RPMI8226 (cell line): ENCODE data around the gene C1orf226.

ENCODE experiments used
- DNase-seq: peaks from one replicate; pipeline ENCODE4 v3.0.0-alpha.2; 2015

Gene C1orf226

GRCh38 chr1:162366671-162367070, 14.9 kb upstream of the C1orf226 start:
- no peak for DNase-seq

- no peak for DNase-seq
Measured at GRCh38 chr1:162367073-162367472, 14.5 kb upstream of the C1orf226 start.

DNA sequence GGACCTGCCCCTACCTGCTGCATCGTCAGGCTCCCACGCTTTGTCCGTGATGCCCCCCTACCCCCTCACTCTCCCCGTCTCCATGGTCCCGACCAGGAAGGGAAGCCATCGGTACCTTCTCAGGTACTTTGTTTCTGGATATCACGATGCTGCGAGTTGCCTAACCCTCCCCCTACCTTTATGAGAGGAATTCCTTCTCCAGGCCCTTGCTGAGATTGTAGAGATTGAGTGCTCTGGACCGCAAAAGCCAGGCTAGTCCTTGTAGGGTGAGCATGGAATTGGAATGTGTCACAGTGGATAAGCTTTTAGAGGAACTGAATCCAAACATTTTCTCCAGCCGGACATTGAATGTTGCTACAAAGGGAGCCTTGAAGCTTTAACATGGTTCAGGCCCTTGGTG, 13.8 kb upstream of the C1orf226 start:
- DNase-seq = no peak

DNA sequence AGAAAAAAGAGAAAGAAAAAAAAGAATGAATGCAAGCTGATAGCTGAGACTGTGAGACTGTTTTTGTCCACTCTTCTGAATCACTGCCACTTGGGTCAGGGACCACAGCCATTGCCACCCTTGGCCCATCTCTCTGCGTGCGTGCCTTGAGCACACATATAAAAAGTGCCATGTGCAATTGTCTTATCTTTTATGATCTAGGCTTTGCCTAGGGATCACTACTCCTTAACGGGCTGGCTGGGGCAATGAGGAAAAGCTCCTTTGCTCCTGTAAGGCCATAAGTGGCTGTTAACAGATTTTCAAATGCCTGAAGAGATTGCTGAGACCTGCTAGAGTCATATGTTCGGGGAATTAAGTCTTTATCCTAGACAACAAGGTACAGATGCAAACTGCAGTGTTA, 13.1 kb upstream of the C1orf226 start:
- DNase-seq = no peak

DNA sequence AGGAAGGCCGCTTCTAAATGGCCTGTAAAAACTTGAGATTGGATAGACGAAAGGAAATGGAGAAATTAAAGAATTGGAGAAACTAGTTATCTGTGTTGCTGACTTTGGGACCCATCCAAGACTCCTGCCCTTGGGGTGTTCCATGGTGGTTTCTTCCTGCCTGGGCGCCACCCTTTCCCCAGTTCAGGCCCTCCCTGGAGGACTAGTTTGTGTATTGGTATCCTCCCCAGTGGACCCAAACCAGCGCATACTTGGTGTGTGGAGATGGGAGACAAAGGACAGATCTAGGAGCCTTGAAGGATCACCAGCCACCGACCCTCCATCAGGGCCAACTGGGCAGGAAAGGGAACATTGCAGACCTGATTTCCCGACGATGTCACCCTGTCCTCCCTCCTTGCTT, 12.0 kb upstream of the C1orf226 start:
- DNase-seq = no peak

DNA sequence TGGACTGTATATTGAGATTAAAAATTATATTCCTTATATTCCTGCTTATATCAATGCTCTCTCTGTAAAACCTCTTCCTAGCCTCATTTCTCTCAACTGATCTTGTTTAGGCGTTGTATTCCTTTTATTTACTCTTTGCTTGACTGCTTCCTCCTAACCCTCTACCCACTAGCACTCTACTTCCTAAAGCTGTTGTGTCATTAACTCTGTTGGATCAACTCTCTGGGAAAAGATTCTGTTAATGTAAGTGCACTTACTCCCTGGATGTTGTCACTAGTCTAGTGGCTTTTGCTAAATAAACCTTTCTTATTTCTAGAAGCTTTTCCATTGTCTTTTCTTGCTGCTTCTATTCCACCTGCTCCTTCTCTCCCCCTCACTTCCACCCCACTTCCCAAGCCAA, 11.4 kb upstream of the C1orf226 start:
- DNase-seq = no peak

DNA sequence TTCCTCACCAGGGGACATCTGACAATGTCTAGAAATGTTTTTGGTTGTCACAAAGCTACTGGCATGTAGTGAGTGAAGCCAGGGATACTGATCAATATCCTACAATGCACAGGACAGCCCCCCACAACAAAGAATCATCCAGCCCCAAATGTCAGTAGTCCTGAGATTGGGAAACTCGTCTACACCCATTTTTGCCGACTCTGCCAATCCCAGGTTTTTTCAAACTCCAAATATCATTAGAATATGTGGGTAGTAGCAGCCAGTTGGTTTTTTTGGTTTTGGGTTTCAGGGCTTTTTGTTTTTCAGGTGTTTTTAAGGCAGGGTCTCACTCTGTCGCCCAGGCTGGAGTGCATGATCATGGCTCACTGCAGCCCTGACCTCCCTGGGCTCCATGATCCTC, 10.8 kb upstream of the C1orf226 start:
- DNase-seq = no peak

GRCh38 chr1:162371611-162372010, 9.9 kb upstream of the C1orf226 start:
- DNase-seq = no peak

- DNase-seq = peak; percentile 78
Measured at GRCh38 chr1:162372159-162373071, 9.1 kb upstream of the C1orf226 start.

DNA sequence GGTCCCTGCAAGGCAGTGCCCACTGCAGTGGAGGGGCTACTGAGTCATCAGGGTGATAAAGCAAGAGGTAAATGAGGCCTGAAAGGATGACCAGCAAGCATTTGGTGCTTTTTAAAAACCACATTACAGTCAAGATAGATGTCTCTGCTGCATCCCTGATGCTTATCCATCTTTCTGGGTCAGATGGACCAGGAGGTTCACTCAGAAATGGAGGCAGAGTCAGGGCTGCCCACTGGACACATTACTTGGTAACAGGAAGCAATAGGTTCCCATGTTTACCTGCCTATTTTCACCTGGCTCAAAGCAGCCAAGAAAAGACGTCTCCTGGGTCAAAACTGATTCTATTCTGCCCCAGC, 8.5 kb upstream of the C1orf226 start:
- DNase-seq = no peak

GRCh38 chr1:162373541-162374260, 7.8 kb upstream of the C1orf226 start:
- no peak for DNase-seq

GRCh38 chr1:162374406-162374805, 7.1 kb upstream of the C1orf226 start:
- DNase-seq = no peak

- no peak for DNase-seq
Measured at GRCh38 chr1:162375463-162375862, 6.1 kb upstream of the C1orf226 start.

- DNase-seq = no peak
Measured at GRCh38 chr1:162376691-162377090, 4.8 kb upstream of the C1orf226 start, which contains the start of gene SPATA46. Gene SPATA46 (minus strand): TSS chr1:162376854. CDS start chr1:162376790, 64 bp downstream.

DNA sequence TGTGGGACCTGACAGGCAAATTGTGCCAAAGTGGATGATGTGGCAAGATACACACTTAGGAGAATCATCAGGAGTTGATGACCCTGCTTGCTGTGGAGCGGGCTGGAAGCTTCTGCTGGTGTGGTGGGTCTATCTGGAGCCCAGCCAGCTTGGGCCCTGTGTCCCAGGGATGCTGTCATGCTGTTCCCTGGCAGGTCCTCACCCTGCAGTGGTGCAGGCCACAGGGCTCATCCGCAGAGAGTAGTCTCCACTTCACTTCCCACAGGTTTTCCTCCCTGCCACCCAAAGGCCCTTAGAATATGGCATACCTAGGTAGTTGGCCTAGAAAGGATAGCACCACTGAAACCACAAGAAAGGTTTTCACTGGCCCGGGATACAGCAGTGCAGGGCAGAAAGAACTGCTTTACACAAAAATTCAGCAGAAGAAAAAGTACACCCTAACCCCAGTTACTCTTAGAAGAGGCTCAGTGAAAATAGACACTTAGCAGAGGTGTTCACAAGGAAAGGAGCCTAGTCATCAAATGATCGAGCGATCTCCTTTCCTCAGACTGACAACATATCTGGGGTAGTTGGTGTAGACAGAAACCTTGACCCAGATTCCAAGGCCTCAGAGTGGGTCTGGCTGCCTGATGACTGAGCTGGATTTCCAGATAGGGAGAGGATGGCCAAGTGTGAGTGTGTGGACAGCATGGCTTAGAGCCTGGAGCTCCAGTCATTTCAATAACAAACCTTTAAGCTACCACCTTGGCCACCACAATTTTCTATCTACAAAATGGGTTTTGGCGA, 1.3 kb upstream of the C1orf226 start:
- peak; percentile 14 for DNase-seq

DNA sequence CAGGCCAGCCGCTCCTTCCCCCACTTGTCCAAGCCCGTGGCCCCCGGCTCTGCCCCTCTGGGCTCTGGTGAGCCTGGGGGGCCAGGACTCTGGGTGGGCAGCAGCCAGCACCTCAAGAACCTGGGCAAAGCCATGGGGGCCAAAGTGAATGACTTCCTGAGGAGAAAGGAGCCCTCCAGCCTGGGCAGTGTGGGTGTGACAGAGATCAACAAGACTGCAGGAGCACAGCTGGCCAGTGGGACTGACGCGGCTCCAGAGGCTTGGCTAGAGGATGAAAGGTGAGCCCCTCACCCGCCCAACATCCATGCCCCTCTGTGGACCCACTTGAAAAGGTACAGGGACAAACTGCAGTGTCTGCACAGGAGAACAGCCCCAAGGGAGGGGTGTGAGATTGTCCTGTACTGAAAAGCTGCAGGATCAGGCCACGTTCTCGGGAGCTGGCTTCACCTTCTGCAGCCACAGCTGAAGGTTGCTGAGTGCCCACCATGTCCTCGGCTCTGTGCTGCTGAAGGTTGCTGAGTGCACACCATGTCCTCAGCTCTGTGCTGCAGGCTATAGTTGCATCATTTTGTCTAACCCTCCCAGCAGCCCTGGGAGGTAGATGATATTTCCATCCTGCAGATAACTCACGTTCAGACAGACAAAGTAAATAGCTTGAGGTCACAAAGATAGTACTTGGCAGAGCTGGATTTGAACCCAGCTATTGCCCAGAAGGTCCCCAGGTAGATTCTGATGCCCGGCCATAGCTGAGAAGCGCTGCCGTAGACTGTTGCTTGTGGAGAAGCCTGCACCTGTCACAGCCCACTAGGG, 618 bp downstream of the C1orf226 start:
- DNase-seq = no peak

- no peak for DNase-seq
Measured at GRCh38 chr1:162383091-162383490, 1.6 kb downstream of the C1orf226 start.

- no peak for DNase-seq
Measured at GRCh38 chr1:162383516-162383915, 2.0 kb downstream of the C1orf226 start.

- DNase-seq = no peak
Measured at GRCh38 chr1:162384116-162384515, 2.6 kb downstream of the C1orf226 start.

GRCh38 chr1:162384601-162385279, 3.2 kb downstream of the C1orf226 start:
- DNase-seq = no peak

DNA sequence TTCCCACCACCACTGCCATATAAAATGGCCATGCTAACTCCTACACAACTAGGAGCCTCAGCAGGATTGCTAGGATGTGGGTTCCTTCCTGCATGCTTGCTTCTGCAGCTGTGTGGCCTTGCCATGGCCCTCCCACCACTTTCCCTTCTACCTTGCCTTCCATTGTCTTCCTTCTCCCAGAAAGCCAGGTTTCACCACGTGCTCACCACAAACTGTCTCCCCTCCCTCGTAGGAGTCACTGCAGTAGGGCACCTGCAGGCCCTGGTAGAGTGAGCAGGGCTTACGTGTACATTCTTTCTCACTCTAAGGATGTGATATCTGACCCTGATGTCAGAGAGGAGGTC, 3.7 kb downstream of the C1orf226 start:
- no peak for DNase-seq

GRCh38 chr1:162385702-162386101, 4.2 kb downstream of the C1orf226 start:
- DNase-seq = no peak
